DMS114 treated with DMSO at 0.1 percent for 48 hours (cell line): ENCODE results near the gene SERPINC1.
"Not testable (repeated sequence)": the region's sequence is repeated elsewhere in the genome, so short reads cannot be mapped to it uniquely, and the experiment has no call there.

ENCODE experiments used
- DNase-seq: peaks from one replicate; lab custom pipeline; 2025; ENCODE audit not compliant: unreplicated experiment; lab: John Stamatoyannopoulos, UW

SERPINC1 gene

DNA sequence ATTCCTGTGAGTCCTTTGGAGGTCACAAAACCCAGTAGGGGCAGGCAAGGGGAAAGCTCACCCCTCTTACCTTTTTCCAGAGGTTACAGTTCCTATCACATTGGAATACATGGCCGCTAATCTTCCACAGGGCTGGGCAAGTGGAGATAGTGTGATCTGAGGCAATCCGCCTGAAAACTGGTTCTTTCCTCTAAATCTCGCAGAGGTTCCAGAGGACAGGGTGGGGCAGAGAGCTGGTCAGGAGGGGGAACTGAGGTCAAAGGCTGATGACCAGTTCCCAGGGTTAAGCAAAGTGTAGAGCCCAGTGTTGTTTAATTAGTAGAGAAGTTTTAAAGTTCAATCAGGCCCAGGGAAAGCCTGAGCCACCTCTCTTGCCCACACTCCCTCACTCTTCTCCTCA, at the start of gene SERPINC1:
SERPINC1 (minus strand) TSS at position 179 of the 400 bp plus-strand sequence; CDS start at position 111, 68 bp downstream.
- no peak for DNase-seq

GRCh38 chr1:173965896-173966295, 48.8 kb upstream of the SERPINC1 start:
- not testable (repeated sequence) for DNase-seq

GRCh38 chr1:173963477-173963876, 46.4 kb upstream of the SERPINC1 start:
- DNase-seq, result no peak

DNA sequence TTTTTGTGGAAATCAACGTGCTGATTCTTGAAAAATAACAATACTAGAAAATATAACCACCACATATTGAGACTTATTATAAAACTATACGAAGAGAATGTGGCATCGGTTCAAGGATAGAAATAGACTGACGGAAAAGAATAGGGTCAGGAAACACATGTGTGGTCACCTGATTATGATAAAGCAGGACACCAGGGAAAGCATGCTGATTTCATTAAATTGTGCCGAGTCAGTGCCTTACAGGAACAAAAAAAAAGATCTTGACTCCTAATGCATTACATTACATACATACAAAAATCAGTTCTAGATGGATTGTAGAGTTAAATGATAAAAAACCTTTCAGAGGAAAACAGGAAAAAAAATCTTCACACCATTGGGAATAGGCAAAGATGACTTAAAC, 43.5 kb upstream of the SERPINC1 start:
- no peak for DNase-seq

- DNase-seq, result no peak
Measured at GRCh38 chr1:173954179-173954578, 37.1 kb upstream of the SERPINC1 start.

DNA sequence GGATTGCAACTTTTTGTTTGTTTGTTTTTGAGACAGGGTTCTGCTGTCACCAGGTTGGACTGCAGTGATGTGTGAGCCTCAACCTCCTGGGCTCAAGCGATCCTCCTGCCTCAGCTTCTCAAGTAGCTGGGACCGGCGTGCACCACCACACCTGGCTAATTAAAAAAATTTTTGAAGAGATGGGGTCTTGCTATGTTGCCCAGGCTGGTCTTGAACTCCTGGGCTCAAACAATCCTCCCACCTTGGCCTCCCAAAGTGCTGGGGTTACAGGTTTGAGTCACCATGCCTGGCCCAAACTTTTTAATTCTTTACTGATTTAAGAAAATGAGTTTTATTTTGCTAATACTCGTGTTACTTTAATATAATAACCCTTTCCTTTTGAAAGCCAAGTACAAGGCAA, 31.5 kb upstream of the SERPINC1 start:
- DNase-seq, result no peak

DNA sequence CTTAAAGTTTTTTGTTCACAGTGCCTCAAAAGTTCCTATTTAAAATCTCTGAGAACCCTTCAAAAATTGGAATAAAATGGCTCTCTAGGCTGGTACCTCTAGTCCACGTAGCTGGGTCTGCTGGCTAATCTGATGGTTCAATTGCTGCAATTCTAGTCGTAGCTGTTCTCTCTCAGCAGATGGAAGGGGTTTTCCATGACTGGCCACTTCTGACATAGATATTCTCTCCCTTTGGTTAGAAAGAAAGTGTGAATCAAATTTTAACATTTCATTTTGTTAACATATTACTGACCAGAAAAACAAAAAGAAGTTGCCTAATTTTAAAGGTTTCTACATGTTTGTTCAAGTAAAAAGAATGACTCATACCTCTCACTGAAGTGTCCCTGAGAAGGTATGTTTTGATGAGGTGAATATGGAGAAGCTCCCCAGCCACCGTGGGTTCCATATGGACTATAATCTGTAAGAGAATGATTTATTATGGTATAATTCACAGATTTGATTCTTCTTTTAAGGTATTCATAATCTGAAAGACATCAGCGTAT, 29.3 kb upstream of the SERPINC1 start:
- no peak for DNase-seq

GRCh38 chr1:173937062-173937461, 19.9 kb upstream of the SERPINC1 start:
- DNase-seq, result no peak

- DNase-seq, result no peak
Measured at GRCh38 chr1:173934440-173934839, 17.3 kb upstream of the SERPINC1 start.

- DNase-seq, result not testable (repeated sequence)
Measured at GRCh38 chr1:173930541-173930940, 13.4 kb upstream of the SERPINC1 start.

- DNase-seq, result no peak
Measured at GRCh38 chr1:173925306-173926242, 8.4 kb upstream of the SERPINC1 start.

DNA sequence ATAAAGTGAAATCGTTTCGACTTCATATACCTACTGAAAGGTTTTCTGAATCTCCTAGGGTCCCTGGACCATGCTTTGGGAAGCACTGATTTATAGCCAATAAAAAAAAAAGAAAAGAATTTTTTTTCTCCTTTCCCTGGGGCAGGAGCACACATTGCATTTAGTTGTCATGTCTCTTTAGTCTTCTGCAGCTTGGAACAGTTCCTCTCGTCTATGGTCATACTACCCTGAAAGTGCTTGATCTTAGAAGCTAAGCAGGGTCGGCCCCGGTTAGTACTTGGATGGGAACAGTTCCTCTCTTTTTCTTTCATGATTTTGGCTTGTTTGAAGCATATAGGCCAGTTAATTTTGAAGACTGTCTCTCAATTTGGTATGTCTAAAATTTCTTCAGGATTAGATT, 3.7 kb upstream of the SERPINC1 start:
- no peak for DNase-seq

DNA sequence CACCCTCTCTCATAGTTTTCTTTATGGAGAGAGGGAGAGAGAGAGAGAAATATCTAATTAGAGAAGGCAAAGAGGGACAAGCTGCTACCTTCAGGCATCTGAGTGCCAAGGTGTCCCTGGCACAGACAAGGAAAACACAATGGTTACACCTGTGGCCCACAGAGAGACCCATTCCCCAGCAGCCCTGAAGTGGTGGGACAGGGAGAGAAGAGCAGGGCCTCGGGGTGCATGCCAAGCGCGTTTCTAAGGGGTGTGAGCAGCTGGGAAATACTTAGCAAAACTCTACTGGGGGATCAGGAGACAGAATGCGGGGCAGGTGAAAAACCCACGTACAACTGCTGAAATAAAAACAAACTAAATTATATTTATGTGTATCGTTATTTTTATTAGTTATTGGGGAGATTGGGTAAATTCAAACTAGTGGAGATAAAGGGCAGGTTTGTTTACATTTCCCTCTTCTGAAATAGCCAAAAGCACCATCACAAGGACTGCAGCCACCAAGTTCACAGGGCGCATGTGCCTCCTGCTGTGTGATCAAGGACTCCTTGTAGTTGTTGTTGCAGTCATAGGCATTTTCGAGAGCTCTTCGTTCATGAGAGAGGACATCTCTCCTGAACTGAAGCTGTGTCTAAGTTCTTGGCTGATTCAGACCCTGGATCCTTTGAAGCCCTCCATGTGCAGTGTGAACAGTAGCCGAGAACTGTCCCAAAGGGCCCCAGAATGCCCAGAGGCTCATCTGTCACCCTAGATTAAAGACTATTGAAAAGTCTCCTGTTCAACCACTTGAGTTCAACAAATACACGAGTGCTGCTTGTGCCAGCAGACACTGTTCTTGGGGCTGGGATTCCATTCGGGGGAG, 737 bp upstream of the SERPINC1 start:
- no peak for DNase-seq

- no peak for DNase-seq
Measured at GRCh38 chr1:173916667-173917066, 460 bp downstream of the SERPINC1 start.

DNA sequence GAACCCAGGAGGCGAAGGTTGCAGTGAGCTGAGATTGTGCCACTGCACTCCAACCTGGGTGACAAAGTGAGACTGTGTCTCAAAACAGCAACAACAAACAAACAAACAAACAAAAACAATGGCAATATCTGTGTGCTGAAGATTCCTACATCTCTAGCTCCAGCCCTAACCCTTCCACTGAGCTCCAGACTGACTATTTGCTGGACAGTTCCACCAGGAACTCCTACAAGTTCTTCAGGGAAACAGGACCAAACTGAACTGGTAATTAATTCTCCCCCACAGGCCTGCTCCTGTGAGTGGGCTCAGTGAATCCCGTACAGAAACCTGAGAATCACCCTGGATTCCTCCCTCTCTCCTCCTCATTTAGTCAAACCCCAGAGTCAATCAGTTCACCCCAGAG, 1.5 kb downstream of the SERPINC1 start:
- no peak for DNase-seq

DNA sequence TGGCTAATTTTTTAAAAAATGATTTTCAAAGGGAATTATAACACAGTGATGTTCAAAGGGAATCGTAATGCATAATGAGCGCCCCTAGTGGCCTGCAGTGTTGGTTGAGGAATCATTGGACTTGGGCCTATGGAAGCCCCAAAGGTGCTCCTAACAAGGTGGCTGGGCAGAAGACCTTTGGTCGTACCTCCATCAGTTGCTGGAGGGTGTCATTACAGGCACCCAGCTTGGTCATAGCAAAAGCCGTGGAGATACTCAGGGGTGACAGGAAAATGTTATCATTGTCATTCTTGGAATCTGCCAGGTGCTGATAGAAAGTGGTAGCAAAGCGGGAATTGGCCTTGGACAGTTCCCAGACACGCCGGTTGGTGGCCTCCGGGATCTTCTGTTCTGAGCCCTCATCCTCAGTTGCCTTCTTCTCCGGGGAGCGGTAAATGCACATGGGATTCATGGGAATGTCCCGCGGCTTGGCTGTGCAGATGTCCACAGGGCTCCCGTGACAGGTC, 2.7 kb downstream of the SERPINC1 start:
- DNase-seq, result no peak

GRCh38 chr1:173913111-173913510, 4.0 kb downstream of the SERPINC1 start:
- DNase-seq, result no peak

DNA sequence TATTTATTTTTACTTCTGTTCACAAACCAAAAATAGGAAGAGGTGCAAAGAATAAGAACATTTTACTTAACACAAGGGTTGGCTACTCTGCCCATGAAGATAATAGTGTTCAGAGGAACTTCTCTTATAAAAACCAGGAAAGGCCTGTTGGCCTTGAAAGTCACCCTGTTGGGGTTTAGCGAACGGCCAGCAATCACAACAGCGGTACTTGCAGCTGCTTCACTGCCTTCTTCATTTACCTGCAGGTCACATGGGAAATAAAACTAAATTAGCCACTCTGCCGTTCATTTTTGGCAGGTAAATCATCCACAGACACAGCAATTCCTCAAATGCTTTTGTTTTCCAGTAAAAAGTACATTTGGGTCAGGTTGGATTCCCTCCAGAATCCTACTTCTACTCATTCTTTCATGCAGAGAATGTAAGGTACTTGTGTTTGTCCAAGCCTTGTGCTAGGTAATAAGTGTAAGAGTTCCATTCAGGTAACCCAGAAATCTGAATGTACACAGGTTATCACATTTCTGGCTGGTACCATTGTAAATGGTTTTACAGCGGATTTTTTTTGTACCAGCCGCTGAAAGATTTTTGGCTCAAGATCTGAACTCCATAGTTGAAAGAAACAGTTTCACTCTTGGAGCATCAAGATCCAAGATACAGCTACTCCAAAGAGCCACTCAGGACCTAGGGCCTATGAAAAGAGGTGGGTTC, 13.1 kb downstream of the SERPINC1 start:
- no peak for DNase-seq

DNA sequence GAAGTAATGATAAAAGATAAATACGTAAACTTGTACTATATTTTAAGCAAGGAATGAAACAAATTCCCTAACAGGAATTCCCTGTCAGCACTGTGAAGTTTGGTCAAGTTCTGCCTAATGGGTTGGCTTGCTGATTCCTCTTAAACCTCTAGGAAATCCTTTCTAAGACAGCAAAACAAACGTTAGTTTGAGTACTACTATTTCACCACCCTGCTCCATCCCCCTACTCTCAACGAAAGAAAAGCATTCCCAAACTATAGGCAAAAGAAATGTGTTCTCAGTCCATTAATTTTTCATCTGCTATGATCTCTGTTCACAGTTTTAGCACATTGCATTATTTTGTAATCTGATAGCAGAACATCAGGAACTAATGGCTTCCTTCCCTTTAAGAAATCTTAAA, 16.1 kb downstream of the SERPINC1 start:
- no peak for DNase-seq

- DNase-seq, result no peak
Measured at GRCh38 chr1:173900427-173900826, 16.7 kb downstream of the SERPINC1 start.

DNA sequence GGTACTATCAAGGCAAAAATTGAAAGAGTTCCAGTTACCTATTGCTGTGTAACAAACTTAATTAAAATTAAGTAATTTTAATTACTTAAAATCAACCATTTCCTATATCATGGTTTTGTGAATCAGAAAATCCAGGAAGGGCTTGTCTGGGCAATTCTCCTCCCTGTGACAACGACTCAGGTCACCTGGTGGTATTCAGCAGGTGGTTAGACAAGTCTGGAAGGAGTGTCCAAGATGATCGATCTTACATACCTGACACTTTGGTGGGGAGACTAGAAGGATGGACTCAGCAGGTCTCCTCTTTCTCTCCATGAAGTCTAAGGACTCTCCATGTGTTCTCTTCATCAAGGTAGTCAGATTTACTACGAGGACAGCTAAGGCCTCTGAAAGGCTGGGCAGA, 22.9 kb downstream of the SERPINC1 start:
- no peak for DNase-seq
